Measurements from ENCODE around the gene SQSTM1. TPM values are rescaled to one million over a fixed set of nuclear protein-coding genes. Genes with fewer than 3 reads are reported as not detected.

Gene SQSTM1
- total RNA-seq, 2 experiments from 2014 or later, result 58.5 to 81.1 TPM

- POLR2A ChIA-PET, result no interaction called here
- no peak overlapping the region for H3K27ac ChIP-seq (ENCODE audit: low read depth, low read length, poor library complexity, severe bottlenecking)
- 0 out of 2 replicates have a peak, but pooled peaks cover 11% of the 10 kb centered on the region for H3K36me3 ChIP-seq (ENCODE audit: insufficient read depth, low read length)
- DNase-seq (ENCODE audit: low spot score), result no peak
- peaks cover 46% of the 10 kb centered on the region for H3K4me1 ChIP-seq (ENCODE audit: insufficient read depth, low read length, poor library complexity, severe bottlenecking)
- CTCF ChIA-PET (ENCODE audit: unreplicated experiment), result no interaction called here
- H2AFZ ChIP-seq (ENCODE audit: low read length), result no peak overlapping the region
- no peaks in the 10 kb centered on the region for H3K9me3 ChIP-seq (ENCODE audit: low read length)
- BruUV-seq (replicated peaks), result no TSS peak
- H3K79me2 ChIP-seq (ENCODE audit: insufficient read depth, low read depth, low read length), result no peaks in the 10 kb centered on the region
- intact Hi-C loops (cut with micrococcal nuclease; ENCODE audit: unreplicated experiment), result no loop called here
- no peak overlapping the region for H3K4me3 ChIP-seq (ENCODE audit: low read depth, low read length, poor library complexity, severe bottlenecking)
- no peak overlapping the region for H3K4me2 ChIP-seq (ENCODE audit: low read length)
- no peaks in the 10 kb centered on the region for H3K9me2 ChIP-seq (ENCODE audit: insufficient read depth, low read length)
- H4K20me1 ChIP-seq (ENCODE audit: insufficient read depth, low read length), result no peaks in the 10 kb centered on the region
- TF ChIP-seq EZH2phosphoT487 (IDR thresholded peaks at IDR 0.05; ENCODE audit: borderline replicate concordance, low read depth, low read length) (no peak), CTCF (conservative IDR thresholded peaks at IDR 0.05; ENCODE audit: low read length) (no peak)
Measured at GRCh38 chr5:179792612-179793467, 27.9 kb upstream of the SQSTM1 start.

- H2AFZ ChIP-seq (ENCODE audit: low read length), result no peak within 1 kb of the TSS
- H3K36me3 ChIP-seq (ENCODE audit: insufficient read depth, low read length), result peaks cover 17% of the 10 kb centered on the region; the same call in 1 of the 2 replicates
- no peaks in the 10 kb centered on the region for H4K20me1 ChIP-seq (ENCODE audit: insufficient read depth, low read length)
- peak within 1 kb of the TSS; percentile 77 for H3K4me2 ChIP-seq (ENCODE audit: low read length)
- ChIA-PET POLR2A (interaction anchor here (0.5 kb wide), 1 partner anchor 40 kb away, joined by 3 read pairs; no protein-coding TSS in a partner anchor), CTCF (ENCODE audit: unreplicated experiment) (no interaction called here)
- no TSS peak for BruUV-seq (replicated peaks)
- H3K4me3 ChIP-seq (ENCODE audit: low read depth, low read length, poor library complexity, severe bottlenecking), result peak within 1 kb of the TSS; percentile 70
- H3K4me1 ChIP-seq (ENCODE audit: insufficient read depth, low read length, poor library complexity, severe bottlenecking), result peaks cover 39% of the 10 kb centered on the region
- H3K27ac ChIP-seq (ENCODE audit: low read depth, low read length, poor library complexity, severe bottlenecking), result peak within 1 kb of the TSS; percentile 32
- no peaks in the 10 kb centered on the region for H3K9me3 ChIP-seq (ENCODE audit: low read length)
- no peaks in the 10 kb centered on the region for H3K79me2 ChIP-seq (ENCODE audit: insufficient read depth, low read depth, low read length)
- TF ChIP-seq EZH2phosphoT487 (IDR thresholded peaks at IDR 0.05; ENCODE audit: borderline replicate concordance, low read depth, low read length) (no peak), CTCF (conservative IDR thresholded peaks at IDR 0.05; ENCODE audit: low read length) (no peak)
- DNase-seq (ENCODE audit: low spot score), result peak; percentile 26
- H3K9me2 ChIP-seq (ENCODE audit: insufficient read depth, low read length), result no peaks in the 10 kb centered on the region
- intact Hi-C loops (cut with micrococcal nuclease; ENCODE audit: unreplicated experiment), result no loop called here
Measured at GRCh38 chr5:179793468-179794139, 27.1 kb upstream of the SQSTM1 start, which contains the start of gene LTC4S. Gene LTC4S (plus strand): TSS chr5:179793986. CDS start chr5:179794081, 95 bp downstream.

Data from OCI-LY7 (cell line).